BJ (cell line): Measurements from ENCODE around the gene NPPC. TPM values are rescaled to one million over a fixed set of nuclear protein-coding genes. Genes with fewer than 3 reads are reported as not detected.

Experiments used
- CTCF ChIA-PET: fragments of 350-600 bp; formaldehyde crosslinking; extraction: SDS; loops from one replicate; lab custom pipeline; 2021; ENCODE audit warnings: antibody characterized with exemption, inconsistent platforms; lab: Yijun Ruan, JAX
- POLR2A ChIA-PET: fragments of 300-600 bp; sonication (Branson Sonifier 250); formaldehyde crosslinking; extraction: SDS; loops from one replicate; lab custom pipeline; 2021; ENCODE audit warnings: antibody characterized with exemption; lab: Charles Lee
- DNase-seq: peaks from one replicate; pipeline ENCODE4 v3.0.0-alpha.2; 2011; ENCODE audit warnings: low read depth
- H3K27me3 ChIP-seq: 2 replicates; pipeline ENCODE4 v1.6.0; 2011; ENCODE audit warnings: low read length; ENCODE audit not compliant: control insufficient read depth, insufficient read depth
- H3K36me3 ChIP-seq: 2 replicates; pipeline ENCODE4 v1.5.1; 2011; ENCODE audit warnings: low read length; ENCODE audit not compliant: control insufficient read depth, insufficient read depth
- H3K4me3 ChIP-seq: 2 replicates; pipeline ENCODE4 v1.5.1; 2011; ENCODE audit warnings: low read depth, mild to moderate bottlenecking, control low read depth, low read length
- CTCF ChIP-seq: IDR thresholded peaks from 2 replicates; pipeline ENCODE4 v1.5.1; 2011; ENCODE audit warnings: low read depth, mild to moderate bottlenecking, control low read depth, inconsistent platforms, low read length, moderate library complexity; ENCODE audit not compliant: insufficient read depth
- polyA plus RNA-seq: library from polyadenylated mRNA; depleted of rRNA; stranded (reverse); fragments of >200 nt; gene quantifications from 2 replicates; pipeline ENCODE4 v1.2.3, GENCODE V29; 2011

Gene NPPC
- polyA plus RNA-seq, 1 experiment, result not detected

- Histone ChIP-seq H3K4me3 (no peak overlapping the region), H3K27me3 (peaks cover 25% of the 10 kb centered on the region), H3K36me3 (no peaks in the 10 kb centered on the region)
- ChIA-PET POLR2A (no interaction called here), CTCF (interaction anchor here (2.6 kb wide), 1 partner anchor 8 kb away, joined by 21 read pairs; the partner anchor contains the start of gene NPPC)
- no peak for TF ChIP-seq CTCF
- no peak for DNase-seq
Observed at GRCh38 chr2:231932985-231933915, 7.1 kb upstream of the NPPC start.

GRCh38 chr2:231932711-231932970, 6.4 kb upstream of the NPPC start:
- H3K4me3 ChIP-seq, result no peak overlapping the region
- no peaks in the 10 kb centered on the region for H3K36me3 ChIP-seq
- no peak for DNase-seq
- ChIA-PET POLR2A (no interaction called here), CTCF (no interaction called here)
- no peak for TF ChIP-seq CTCF
- peaks cover 31% of the 10 kb centered on the region for H3K27me3 ChIP-seq

- Histone ChIP-seq H3K4me3 (no peak overlapping the region), H3K36me3 (no peaks in the 10 kb centered on the region), H3K27me3 (peaks cover 40% of the 10 kb centered on the region)
- DNase-seq, result no peak
- POLR2A ChIA-PET, result no interaction called here
- no peak for TF ChIP-seq CTCF
- CTCF ChIA-PET, result interaction anchor here (1.2 to 13.5 kb wide), 3 partner anchors 11 to 394 kb away, joined by 5 to 186 read pairs (median 17); no protein-coding TSS in a partner anchor
Observed at GRCh38 chr2:231931481-231931915, 5.3 kb upstream of the NPPC start.

GRCh38 chr2:231930593-231931281, 4.5 kb upstream of the NPPC start:
- CTCF ChIA-PET, result interaction anchor here (1.2 to 13.5 kb wide), 4 partner anchors 10 to 395 kb away, joined by 5 to 186 read pairs (median 12); no protein-coding TSS in a partner anchor
- Histone ChIP-seq H3K36me3 (no peaks in the 10 kb centered on the region), H3K4me3 (no peak overlapping the region), H3K27me3 (peaks cover 42% of the 10 kb centered on the region)
- POLR2A ChIA-PET, result no interaction called here
- no peak for TF ChIP-seq CTCF
- no peak for DNase-seq
